ENCODE measurements around the gene BLVRB. TPM values are rescaled to one million over a fixed set of nuclear protein-coding genes. Genes with fewer than 3 reads are reported as not detected.
"Not testable (repeated sequence)": the region's sequence is repeated elsewhere in the genome, so short reads cannot be mapped to it uniquely, and the experiment has no call there.

BLVRB gene
- total RNA-seq, 2 experiments from 2014 or later, result 18.5 to 20.0 TPM

DNA sequence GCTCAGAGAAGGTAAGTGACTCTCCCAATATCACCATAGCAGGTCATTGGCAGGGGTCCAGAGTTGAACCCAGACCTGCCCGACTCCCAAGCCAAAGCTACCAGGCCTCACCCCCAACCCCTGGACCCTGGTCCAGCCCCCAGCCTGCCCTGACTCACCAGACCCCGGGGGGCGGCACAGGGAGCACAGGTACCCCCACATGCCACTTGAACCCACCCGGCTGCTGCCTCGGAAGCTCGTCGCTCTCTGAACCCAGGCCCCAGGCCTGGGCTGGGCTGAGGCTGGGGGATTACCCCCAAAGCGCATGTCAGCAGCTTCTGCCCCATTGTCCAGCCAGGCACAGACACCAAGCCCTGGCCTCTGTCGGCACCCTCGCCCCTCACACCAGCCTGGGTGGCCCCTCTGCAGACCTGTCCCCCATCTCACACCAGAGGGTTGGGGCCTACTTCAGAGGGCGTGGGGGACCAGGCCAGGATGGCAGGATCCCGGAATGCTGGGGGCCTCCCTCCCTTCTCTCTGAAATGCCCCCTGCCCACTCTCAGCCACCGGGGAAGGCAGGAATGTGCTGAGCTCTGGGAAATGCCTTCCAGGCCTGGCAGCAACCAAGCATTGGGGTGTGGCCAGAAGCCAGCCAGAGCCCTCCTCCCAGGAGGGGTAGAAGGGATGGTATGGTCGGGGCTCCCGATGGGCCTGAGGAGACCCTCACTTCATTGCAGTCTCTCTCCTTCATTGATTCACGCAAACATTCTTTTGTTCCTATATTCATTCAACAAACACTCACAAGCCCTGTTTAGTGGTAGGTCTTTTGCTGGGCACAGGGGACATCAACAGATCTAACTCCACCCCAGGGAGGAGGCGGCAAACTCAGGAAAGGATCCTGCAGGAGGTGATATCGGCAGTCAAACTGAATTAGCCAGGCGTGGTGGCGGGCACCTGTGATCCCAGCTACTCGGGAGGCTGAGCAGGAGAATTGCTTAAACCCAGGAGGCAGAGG is 50.7 kb downstream of the BLVRB start:
- DNase-seq, result no peak
- H3K4me3 Mint-ChIP-seq, result no peak overlapping the region

DNA sequence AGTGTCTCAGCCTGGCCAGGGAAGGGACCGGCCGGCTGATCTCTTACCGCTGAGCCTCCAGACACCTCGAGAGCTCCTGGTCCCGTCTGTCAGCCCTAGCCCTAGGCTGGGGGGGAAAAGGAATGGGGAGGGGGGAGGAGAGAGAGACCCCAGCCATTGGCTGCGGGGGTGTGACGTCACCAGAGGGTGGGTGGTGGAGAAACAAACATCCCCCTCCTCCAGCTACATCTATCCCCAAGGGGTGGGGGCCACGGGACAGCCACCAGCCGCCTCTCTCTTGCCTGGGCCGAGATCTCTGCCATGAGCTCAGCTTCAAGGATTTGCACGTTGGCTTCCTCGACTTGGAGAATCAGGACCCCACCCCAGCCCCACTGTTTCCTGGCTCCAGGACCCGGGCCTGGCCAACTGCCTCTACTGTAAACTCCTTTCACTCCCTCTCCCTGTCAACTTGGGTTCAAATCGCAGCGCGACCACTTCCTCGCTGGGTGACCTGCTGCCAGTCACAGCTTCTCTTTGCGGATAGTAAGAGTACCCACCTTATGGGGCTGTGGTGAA is 52.2 kb downstream of the BLVRB start, which contains the start of gene PRX:
Gene PRX, minus strand, starts transcription at position 88 of the 555 bp plus-strand sequence. CDS start 5,446 bp downstream, outside the sequence.
- no peak within 1 kb of the TSS for H3K4me3 Mint-ChIP-seq
- no peaks in the 10 kb centered on the region for H3K9me3 Mint-ChIP-seq
- CTCF ChIA-PET, result interaction anchor here (1.1 to 2.8 kb wide), 3 partner anchors 11 to 14 kb away, joined by 3 to 10 read pairs (median 5); no protein-coding TSS in a partner anchor
- peak within 1 kb of the TSS; percentile 57 for H3K27ac Mint-ChIP-seq
- no peak for DNase-seq
- no peaks in the 10 kb centered on the region for H3K36me3 Mint-ChIP-seq (ENCODE audit: low read depth)
- POLR2A ChIA-PET, result interaction anchor here (0.6 kb wide), 1 partner anchor 26 kb away, joined by 5 read pairs; no protein-coding TSS in a partner anchor
- peaks cover 26% of the 10 kb centered on the region for H3K4me1 Mint-ChIP-seq
- no peaks in the 10 kb centered on the region for H3K27me3 Mint-ChIP-seq

More for the DNA sequence above, 50.7 kb downstream of the BLVRB start:
- Mint-ChIP-seq H3K27ac (no peak overlapping the region), H3K36me3 (ENCODE audit: low read depth) (no peaks in the 10 kb centered on the region), H3K4me1 (peaks cover 31% of the 10 kb centered on the region), H3K9me3 (no peaks in the 10 kb centered on the region), H3K27me3 (no peaks in the 10 kb centered on the region)
- ChIA-PET CTCF (interaction anchor here (0.8 to 2.8 kb wide), 5 partner anchors 10 to 332 kb away, joined by 3 to 10 read pairs (median 3); no protein-coding TSS in a partner anchor), POLR2A (no interaction called here)

DNA sequence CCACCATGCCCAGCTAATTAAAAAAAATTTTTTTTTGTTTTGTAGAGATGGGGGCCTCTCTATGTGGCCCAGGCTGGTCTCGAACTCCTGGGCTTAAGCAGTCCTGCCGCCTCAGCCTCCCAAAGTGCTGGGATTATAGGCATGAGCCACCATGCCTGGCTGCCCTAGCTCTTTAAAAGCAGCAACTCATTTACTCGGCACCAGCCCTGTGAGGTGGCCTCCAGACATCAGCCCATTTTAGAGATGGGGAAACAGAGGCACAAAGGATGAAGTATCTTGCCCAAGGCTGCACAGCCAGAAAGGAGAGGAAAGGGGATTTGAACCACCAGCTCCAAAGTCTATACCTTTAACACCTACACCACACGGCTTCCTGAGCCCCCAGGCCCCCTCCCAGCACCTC is 52.7 kb downstream of the BLVRB start:
- no peaks in the 10 kb centered on the region for H3K9me3 Mint-ChIP-seq
- H3K27ac Mint-ChIP-seq, result no peak overlapping the region
- ChIA-PET POLR2A (no interaction called here), CTCF (interaction anchor here (0.6 to 3.8 kb wide), 3 partner anchors 8 to 241 kb away, joined by 3 to 19 read pairs (median 5); no protein-coding TSS in a partner anchor)
- no peak for DNase-seq
- no peaks in the 10 kb centered on the region for H3K36me3 Mint-ChIP-seq (ENCODE audit: low read depth)
- no peaks in the 10 kb centered on the region for H3K27me3 Mint-ChIP-seq
- no peak overlapping the region for H3K4me3 Mint-ChIP-seq
- H3K4me1 Mint-ChIP-seq, result peaks cover 26% of the 10 kb centered on the region

DNA sequence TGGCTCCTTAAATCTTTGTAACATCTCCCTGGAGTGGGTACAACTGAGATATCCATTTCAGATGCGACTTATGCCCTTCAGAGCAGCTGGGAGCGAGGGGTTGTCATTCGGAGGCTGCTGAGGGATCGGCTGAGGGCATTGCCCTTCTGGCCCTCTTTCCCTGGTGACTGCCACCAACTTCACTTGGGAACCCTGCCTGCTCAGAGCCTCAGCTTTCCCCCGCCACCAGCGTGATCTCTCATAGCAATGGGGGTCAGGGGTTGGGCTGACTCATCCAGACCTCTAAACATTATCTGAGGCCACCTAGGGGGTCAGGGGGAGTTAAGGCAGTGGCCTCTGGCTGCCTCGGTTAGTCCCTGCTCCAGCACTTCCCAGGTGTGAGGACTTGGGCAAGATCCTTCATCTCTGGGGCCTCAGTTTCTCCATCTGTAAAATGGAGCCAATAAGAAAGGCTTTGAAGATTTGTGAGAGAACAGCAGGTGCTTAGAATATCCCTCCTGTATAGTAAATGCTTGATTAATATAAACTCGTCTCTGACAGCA is 53.5 kb downstream of the BLVRB start:
- Mint-ChIP-seq H3K9me3 (no peaks in the 10 kb centered on the region), H3K27ac (no peak overlapping the region), H3K4me1 (peaks cover 22% of the 10 kb centered on the region), H3K36me3 (ENCODE audit: low read depth) (no peaks in the 10 kb centered on the region), H3K27me3 (no peaks in the 10 kb centered on the region), H3K4me3 (no peak overlapping the region)
- DNase-seq, result no peak
- ChIA-PET CTCF (interaction anchor here (0.6 to 3.8 kb wide), 4 partner anchors 9 to 240 kb away, joined by 3 to 19 read pairs (median 4); partner anchors contain the start of genes C19orf47 and PLD3), POLR2A (no interaction called here)

DNA sequence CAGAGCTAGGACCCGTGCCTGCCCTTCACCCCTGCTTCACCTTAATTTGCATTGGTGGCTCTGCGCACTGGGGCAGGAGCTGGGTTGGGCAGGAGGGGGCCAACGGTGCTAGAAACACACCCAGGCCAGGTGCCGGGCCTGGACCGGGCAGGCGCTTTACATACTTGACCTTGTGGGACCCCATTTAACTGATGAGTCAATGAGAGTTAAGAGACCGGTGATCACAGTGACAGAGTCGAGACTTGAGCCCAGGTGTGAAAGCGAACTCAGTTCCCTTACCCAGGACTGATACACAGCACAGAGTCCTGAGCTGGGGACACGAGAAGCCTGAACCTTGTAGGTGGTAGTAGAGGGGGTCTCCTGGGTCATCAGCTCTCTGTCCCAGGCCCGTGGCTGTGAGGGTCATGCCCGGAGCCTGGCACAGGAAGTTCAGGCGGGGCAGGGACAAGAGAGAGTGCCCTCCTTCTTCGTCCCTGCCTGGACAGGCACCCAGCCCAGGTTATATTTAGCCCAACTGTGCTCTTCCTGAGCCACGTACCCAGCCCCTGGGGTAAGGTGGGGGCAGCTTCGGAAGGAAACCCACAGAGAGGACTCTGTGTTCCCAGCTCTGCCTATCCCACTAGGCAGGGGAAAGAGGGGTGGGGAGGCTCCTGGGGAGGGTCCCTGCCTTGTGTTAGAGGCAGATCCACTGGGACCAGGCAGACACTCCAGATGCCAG is 54.3 kb downstream of the BLVRB start:
- H3K27me3 Mint-ChIP-seq, result no peaks in the 10 kb centered on the region
- no peaks in the 10 kb centered on the region for H3K36me3 Mint-ChIP-seq (ENCODE audit: low read depth)
- ChIA-PET POLR2A (no interaction called here), CTCF (interaction anchor here (0.8 to 3.8 kb wide), 2 partner anchors 9 to 63 kb away, joined by 3 to 19 read pairs; partner anchors contain the start of genes C19orf47 and PLD3)
- no peak overlapping the region for H3K4me3 Mint-ChIP-seq
- no peak overlapping the region for H3K27ac Mint-ChIP-seq
- H3K9me3 Mint-ChIP-seq, result no peaks in the 10 kb centered on the region
- H3K4me1 Mint-ChIP-seq, result peaks cover 16% of the 10 kb centered on the region
- DNase-seq, result no peak

DNA sequence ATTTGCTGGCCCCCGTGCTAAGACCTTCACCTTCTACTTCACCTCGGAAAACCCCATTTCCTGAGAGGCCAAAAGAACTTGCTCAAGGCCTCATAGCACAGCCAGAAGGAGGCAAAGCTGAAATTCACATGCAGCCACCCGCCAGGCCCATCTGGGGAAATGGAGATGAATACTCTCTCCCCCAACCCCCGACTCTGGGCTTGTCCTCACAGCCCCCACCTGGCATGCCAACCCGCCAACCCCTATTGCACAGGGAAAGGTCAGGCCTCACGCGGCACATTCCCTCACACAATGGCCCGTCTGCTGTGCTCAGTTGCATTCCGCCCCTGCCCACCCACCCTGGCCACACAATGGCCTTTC is 55.5 kb downstream of the BLVRB start:
- no peak for DNase-seq
- H3K27me3 Mint-ChIP-seq, result no peaks in the 10 kb centered on the region
- no peak overlapping the region for H3K4me3 Mint-ChIP-seq
- POLR2A ChIA-PET, result no interaction called here
- H3K9me3 Mint-ChIP-seq, result no peaks in the 10 kb centered on the region
- CTCF ChIA-PET, result interaction anchor here (3.8 kb wide), 1 partner anchor 11 kb away, joined by 19 read pairs; no protein-coding TSS in a partner anchor
- no peak overlapping the region for H3K27ac Mint-ChIP-seq
- peaks cover 11% of the 10 kb centered on the region for H3K4me1 Mint-ChIP-seq
- H3K36me3 Mint-ChIP-seq (ENCODE audit: low read depth), result no peaks in the 10 kb centered on the region

DNA sequence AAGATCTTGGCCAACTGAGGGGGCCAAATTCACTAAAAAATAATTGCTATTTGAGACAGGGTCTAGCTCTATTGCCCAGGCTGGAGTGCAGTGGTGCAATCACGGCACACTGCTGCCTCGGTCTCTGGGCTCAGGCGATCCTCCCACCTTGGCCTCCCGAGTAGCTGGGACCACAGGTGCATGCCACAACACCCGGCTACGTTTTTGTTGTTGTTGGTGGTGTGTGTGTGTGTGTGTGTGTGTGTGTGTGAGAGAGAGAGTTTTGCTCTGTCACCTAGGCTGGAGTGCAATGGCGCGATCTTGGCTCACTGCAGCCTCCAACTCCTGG is 57.0 kb downstream of the BLVRB start:
- H3K36me3 Mint-ChIP-seq (ENCODE audit: low read depth); H3K4me3 Mint-ChIP-seq; H3K9me3 Mint-ChIP-seq; POLR2A ChIA-PET; H3K27ac Mint-ChIP-seq; H3K27me3 Mint-ChIP-seq; DNase-seq: not testable (repeated sequence)
- H3K4me1 Mint-ChIP-seq, result peaks cover 20% of the 10 kb centered on the region
- CTCF ChIA-PET, result interaction anchor here (1.2 kb wide), 1 partner anchor 12 kb away, joined by 4 read pairs; no protein-coding TSS in a partner anchor

DNA sequence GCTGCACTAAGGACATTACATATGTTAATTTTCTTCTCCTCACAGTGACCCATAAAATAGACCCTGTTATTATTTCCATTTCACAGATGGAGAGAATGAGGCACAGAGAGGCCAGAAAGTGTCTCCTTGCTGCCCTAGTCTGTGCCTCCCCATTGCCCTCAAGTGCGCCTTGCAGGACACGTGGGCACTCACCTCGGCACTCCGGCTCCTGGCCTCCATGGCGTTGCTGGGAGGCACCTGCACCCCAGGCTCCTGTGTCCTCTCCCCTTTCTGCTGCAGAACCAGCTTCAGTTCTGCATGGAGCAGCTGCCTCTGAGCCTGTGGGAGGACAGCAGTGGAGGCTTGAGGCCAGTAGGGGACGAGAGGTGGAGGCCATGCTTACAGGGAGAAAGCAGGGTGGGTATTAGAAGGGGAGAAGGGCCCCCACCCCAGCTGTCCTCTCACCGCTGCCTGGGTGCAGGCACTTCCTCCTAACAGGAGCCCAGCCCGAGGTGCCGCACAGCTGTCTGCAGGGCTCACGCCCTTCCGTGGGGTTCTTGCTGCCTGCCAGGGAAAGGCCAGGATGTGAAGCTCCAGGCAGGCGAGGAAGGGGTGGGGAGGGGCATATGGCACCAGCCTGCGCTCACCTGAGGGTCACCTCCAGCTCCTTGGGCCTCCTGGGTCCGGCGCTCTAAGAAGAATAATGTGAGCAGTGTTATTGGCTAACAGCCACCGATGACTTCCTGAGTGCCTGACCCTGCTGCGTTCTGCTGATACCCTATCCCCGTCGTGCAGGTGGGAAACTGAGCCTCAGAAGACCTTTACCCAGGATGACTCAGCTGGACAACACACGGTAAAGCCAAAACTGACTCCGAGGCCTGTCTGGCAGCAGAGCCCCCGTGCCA is 57.6 kb downstream of the BLVRB start:
- POLR2A ChIA-PET, result no interaction called here
- Mint-ChIP-seq H3K27ac (no peak overlapping the region), H3K4me1 (peaks cover 25% of the 10 kb centered on the region), H3K27me3 (no peaks in the 10 kb centered on the region), H3K36me3 (ENCODE audit: low read depth) (no peaks in the 10 kb centered on the region), H3K9me3 (no peaks in the 10 kb centered on the region), H3K4me3 (no peak overlapping the region)
- DNase-seq, result no peak
- CTCF ChIA-PET, result interaction anchor here (0.6 to 1.4 kb wide), 5 partner anchors 8 to 1037 kb away, joined by 3 to 5 read pairs (median 5); no protein-coding TSS in a partner anchor

DNA sequence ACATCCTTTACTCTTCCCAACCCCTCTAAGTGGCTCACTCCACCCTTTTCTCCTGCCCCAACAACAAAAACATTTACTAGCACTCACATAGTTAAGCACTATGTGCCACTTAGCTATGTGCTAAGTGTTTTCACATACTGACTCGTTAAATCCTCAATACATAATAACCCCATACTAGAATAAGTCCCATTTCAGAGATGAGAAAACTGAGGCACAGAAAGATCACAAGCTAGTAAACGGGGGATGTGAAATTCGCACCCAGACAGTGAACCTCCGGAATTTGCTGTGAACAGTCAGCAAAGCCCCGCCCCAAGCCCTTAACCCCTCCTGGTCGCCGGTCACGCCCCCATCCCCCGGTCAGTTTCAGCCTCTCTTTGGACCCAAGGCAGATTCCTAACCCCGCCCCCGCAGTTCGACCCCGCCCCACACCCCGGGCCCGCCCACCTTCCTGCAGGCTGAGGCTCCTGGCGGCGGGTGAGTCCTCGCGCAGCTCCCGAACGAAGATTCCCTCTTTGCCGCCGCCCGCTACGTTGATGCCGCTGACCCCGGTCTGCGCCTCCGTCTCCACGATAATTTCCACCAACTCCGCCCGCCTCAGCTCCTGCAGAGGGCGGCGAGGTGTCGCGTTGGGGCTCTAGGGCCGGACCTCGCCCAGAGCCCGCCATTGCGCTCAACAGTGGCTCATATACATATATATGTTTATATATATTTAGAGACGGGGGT is 62.1 kb downstream of the BLVRB start:
- Mint-ChIP-seq H3K27me3 (no peaks in the 10 kb centered on the region), H3K4me1 (peaks cover 37% of the 10 kb centered on the region), H3K9me3 (no peaks in the 10 kb centered on the region), H3K27ac (peak overlapping the region; percentile 88), H3K4me3 (peak overlapping the region; percentile 78), H3K36me3 (ENCODE audit: low read depth) (no peaks in the 10 kb centered on the region)
- CTCF ChIA-PET, result interaction anchor here (0.6 to 2.2 kb wide), 4 partner anchors 8 to 98 kb away, joined by 3 to 5 read pairs (median 4); no protein-coding TSS in a partner anchor
- POLR2A ChIA-PET, result interaction anchor here (0.6 kb wide), 1 partner anchor 59 kb away, joined by 5 read pairs; no protein-coding TSS in a partner anchor
- DNase-seq, result peak; percentile 84

DNA sequence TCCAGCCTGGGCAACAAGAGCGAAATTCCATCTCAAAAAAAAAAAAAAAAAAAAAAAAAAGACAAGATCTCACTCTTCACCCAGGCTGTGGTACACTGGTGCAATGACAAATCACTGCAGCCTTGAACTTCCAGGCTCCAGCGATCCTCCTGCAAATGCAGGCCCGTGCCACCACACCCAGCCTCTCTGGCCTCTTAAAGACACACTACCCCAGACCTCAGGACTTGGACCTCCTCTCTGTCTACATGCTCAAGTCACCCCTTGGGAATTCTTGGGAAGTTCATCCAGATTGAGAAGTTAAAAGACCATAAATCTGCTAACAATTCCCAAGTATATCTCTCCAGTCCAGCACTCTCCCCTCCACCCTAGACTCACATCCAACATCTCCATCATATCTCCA is 65.0 kb downstream of the BLVRB start:
- Mint-ChIP-seq H3K27ac (no peak overlapping the region), H3K36me3 (ENCODE audit: low read depth) (no peaks in the 10 kb centered on the region), H3K9me3 (no peaks in the 10 kb centered on the region), H3K4me3 (no peak overlapping the region), H3K4me1 (peaks cover 29% of the 10 kb centered on the region), H3K27me3 (no peaks in the 10 kb centered on the region)
- CTCF ChIA-PET, result interaction anchor here (0.6 kb wide), 1 partner anchor 9 kb away, joined by 3 read pairs; no protein-coding TSS in a partner anchor
- POLR2A ChIA-PET, result no interaction called here
- no peak for DNase-seq
